ENCODE results near the gene ESPNL.

ESPNL gene

DNA sequence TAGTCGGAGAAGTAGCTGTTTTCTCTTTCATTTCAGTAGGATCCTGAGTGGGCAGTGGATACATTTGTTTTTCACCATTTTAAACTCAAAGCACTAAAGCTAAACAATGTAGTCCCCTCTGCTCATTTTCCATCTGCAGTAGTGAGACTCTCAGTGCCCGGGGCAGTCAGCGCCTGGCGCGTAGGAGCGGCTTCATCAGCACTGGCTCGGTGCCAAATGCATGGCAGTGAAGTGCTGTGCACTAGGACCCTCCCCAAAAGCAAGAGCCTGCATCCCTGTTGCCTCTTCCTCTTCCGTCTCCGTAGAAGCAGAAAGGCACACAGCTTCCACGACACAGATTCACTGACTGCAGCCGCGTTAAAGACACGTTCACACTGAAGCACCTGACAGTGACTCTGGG is 19.0 kb upstream of the ESPNL start:
- H3K4me3 ChIP-seq (ENCODE audit: extremely low read depth, insufficient read depth, low read length, poor library complexity, severe bottlenecking) = no peak overlapping the region
- peaks cover 63% of the 10 kb centered on the region for H3K36me3 ChIP-seq (ENCODE audit: control insufficient read depth, insufficient read depth, low read length)
- WGBS, 2 experiments (ENCODE audit: insufficient coverage in 2 of 2) = 87 to 98% methylated on average over 9 to 11 of the region's 13 CpGs
- no peak overlapping the region for H3K27ac ChIP-seq (ENCODE audit: low read depth, low read length, severe bottlenecking)
- no peaks in the 10 kb centered on the region for H3K9me3 ChIP-seq (ENCODE audit: control insufficient read depth, low read length)
- no peaks in the 10 kb centered on the region for H3K4me1 ChIP-seq (ENCODE audit: control insufficient read depth, insufficient read depth, low read length, poor library complexity, severe bottlenecking)

DNA sequence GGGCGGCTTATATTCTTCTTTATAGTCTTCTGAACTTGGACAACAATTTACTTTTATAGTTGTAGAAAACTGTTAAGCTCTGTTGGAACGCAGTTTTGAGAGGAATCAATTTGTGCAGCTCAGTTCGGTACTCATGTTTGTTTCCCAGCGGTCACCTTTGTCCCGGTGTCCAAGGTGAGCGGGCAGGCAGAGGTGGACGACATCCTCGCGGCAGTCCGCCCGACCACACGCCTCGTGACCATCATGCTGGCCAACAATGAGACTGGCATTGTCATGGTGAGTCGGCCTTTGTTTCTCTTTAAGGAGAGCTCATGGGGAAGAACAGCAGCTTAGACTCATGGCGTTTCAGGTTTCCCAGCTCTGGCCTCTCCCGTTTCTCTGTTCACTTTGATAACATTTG is 18.6 kb upstream of the ESPNL start:
- 95 to 98% methylated on average over 15 of the region's 16 CpGs for WGBS, 2 experiments (ENCODE audit: insufficient coverage in 2 of 2)
- no peak overlapping the region for H3K4me3 ChIP-seq (ENCODE audit: extremely low read depth, insufficient read depth, low read length, poor library complexity, severe bottlenecking)
- peaks cover 62% of the 10 kb centered on the region for H3K36me3 ChIP-seq (ENCODE audit: control insufficient read depth, insufficient read depth, low read length)

DNA sequence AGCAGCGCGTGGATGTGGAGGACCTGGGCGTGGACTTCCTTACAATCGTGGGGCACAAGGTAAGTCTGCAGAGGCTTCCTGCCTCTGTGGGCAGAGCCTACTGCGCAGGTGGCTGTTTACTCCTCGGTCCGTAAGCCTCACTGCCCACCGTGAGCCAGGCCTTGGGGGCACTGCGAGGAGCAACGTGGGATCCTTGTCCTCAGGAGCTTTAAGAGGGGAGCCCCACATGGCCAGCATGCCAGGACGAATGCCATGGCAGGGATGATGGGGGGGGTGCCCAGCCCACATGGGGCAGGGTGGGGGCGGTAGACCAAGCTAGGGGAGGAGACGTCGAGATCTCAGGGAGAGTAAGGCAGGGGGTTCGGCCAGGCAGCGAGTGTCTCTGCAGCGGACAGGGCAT is 18.0 kb upstream of the ESPNL start:
- Histone ChIP-seq H3K4me3 (ENCODE audit: extremely low read depth, insufficient read depth, low read length, poor library complexity, severe bottlenecking) (no peak overlapping the region), H3K27ac (ENCODE audit: low read depth, low read length, severe bottlenecking) (no peak overlapping the region), H3K36me3 (ENCODE audit: control insufficient read depth, insufficient read depth, low read length) (peaks cover 65% of the 10 kb centered on the region), H3K9me3 (ENCODE audit: control insufficient read depth, low read length) (no peaks in the 10 kb centered on the region), H3K4me1 (ENCODE audit: control insufficient read depth, insufficient read depth, low read length, poor library complexity, severe bottlenecking) (no peaks in the 10 kb centered on the region)
- WGBS, 2 experiments (ENCODE audit: insufficient coverage in 2 of 2) = 91 to 100% methylated on average over 16 to 17 of the region's 17 CpGs

More for the DNA sequence above, 18.6 kb upstream of the ESPNL start:
- Histone ChIP-seq H3K4me1 (ENCODE audit: control insufficient read depth, insufficient read depth, low read length, poor library complexity, severe bottlenecking) (no peaks in the 10 kb centered on the region), H3K9me3 (ENCODE audit: control insufficient read depth, low read length) (no peaks in the 10 kb centered on the region), H3K27ac (ENCODE audit: low read depth, low read length, severe bottlenecking) (no peak overlapping the region)

DNA sequence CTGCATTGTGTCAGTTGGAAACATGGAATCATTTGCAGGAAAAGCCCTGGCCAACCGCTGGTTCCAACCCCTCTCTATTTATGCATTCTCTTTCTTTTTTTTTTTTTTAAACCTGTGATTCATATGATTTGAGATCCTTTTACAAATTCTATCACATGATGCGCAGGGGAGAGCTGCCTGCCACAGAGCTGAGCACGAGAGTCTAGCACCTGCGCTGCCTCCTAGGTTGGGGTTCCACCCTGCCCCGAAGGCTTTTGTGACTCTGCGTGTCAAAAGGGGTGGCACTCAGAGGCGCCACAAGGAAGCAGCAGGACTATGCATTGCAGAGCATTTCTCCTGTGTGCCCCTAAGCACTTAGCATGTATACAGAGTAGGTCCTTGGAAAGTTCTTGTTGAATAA is 17.3 kb upstream of the ESPNL start:
- Histone ChIP-seq H3K9me3 (ENCODE audit: control insufficient read depth, low read length) (no peaks in the 10 kb centered on the region), H3K36me3 (ENCODE audit: control insufficient read depth, insufficient read depth, low read length) (peaks cover 60% of the 10 kb centered on the region), H3K4me3 (ENCODE audit: extremely low read depth, insufficient read depth, low read length, poor library complexity, severe bottlenecking) (no peak overlapping the region), H3K4me1 (ENCODE audit: control insufficient read depth, insufficient read depth, low read length, poor library complexity, severe bottlenecking) (no peaks in the 10 kb centered on the region), H3K27ac (ENCODE audit: low read depth, low read length, severe bottlenecking) (no peak overlapping the region)
- WGBS, 2 experiments (ENCODE audit: insufficient coverage in 2 of 2) = 95 to 100% methylated on average over 4 to 5 of the region's 7 CpGs

DNA sequence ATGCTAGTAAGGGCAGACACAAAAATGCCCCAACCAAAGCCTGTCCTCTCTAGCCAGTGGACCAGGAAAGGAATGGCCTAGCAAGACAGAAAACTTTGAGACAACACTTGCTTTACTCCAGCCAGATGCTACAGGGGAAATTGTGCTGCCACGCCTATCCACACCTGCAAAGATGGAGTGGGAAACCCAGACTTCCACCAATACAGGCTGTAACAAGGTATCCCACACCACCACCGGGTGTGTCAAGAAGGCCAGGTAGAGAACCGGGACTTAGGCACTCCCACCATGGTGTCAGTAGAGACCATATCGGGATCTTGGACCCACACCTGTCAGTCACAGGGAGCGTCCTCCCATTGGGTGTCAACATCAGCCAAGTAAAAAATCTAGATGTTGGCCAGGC is 16.2 kb upstream of the ESPNL start:
- H3K4me1 ChIP-seq (ENCODE audit: control insufficient read depth, insufficient read depth, low read length, poor library complexity, severe bottlenecking) = no peaks in the 10 kb centered on the region
- no peaks in the 10 kb centered on the region for H3K9me3 ChIP-seq (ENCODE audit: control insufficient read depth, low read length)
- H3K36me3 ChIP-seq (ENCODE audit: control insufficient read depth, insufficient read depth, low read length) = peaks cover 57% of the 10 kb centered on the region
- no peak overlapping the region for H3K4me3 ChIP-seq (ENCODE audit: extremely low read depth, insufficient read depth, low read length, poor library complexity, severe bottlenecking)
- no peak overlapping the region for H3K27ac ChIP-seq (ENCODE audit: low read depth, low read length, severe bottlenecking)
- 73 to 75% methylated on average over 4 to 5 of the region's 5 CpGs for WGBS, 2 experiments (ENCODE audit: insufficient coverage in 2 of 2)

DNA sequence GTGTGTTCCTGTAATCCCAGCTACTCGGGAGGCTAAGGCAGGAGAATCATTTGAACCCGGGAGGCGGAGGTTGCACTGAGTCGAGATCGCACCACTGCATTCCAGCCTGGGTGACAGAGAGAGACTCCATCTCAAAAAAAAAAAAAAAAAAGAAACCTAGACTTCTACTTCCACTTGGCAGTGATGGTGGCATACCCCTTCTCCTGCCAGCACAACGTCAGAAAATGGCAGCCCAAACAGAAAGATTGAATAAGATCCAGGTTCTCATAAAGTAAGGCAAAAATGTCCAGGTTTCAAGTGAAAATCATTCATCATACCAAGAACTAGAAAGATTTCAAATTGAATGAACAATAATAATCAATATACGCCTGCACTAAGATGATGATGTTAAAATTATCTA is 15.4 kb upstream of the ESPNL start:
- Histone ChIP-seq H3K9me3 (ENCODE audit: control insufficient read depth, low read length) (no peaks in the 10 kb centered on the region), H3K27ac (ENCODE audit: low read depth, low read length, severe bottlenecking) (no peak overlapping the region), H3K36me3 (ENCODE audit: control insufficient read depth, insufficient read depth, low read length) (peaks cover 54% of the 10 kb centered on the region), H3K4me1 (ENCODE audit: control insufficient read depth, insufficient read depth, low read length, poor library complexity, severe bottlenecking) (no peaks in the 10 kb centered on the region), H3K4me3 (ENCODE audit: extremely low read depth, insufficient read depth, low read length, poor library complexity, severe bottlenecking) (no peak overlapping the region)
- 92% methylated on average over 4 of the region's 7 CpGs; no CpG with 5 or more reads in 1 of the 2 experiments for WGBS, 2 experiments (ENCODE audit: insufficient coverage in 2 of 2)

DNA sequence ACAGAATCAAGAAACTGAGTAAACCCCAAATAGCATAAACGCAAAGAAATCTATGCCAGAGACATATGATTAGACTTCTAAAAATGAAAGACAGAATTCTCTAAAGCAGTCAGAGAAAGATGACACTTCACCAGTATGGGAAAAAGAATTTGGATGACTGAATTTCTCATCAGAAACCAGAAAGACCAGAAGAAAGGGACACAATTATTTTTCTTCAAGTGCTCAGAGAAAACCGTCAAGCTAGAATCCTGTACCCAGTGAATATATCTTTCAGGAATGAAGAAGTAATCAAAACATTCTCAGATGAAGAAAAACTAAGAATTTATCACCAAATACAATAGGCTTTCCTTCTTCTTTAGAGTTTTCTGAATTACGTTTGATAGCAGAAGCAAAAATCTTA is 14.2 kb upstream of the ESPNL start:
- no peaks in the 10 kb centered on the region for H3K4me1 ChIP-seq (ENCODE audit: control insufficient read depth, insufficient read depth, low read length, poor library complexity, severe bottlenecking)
- WGBS, 2 experiments (ENCODE audit: insufficient coverage in 2 of 2) = 100% methylated on average over 1 of the region's 3 CpGs; no CpG with 5 or more reads in 1 of the 2 experiments
- H3K9me3 ChIP-seq (ENCODE audit: control insufficient read depth, low read length) = no peaks in the 10 kb centered on the region
- no peak overlapping the region for H3K4me3 ChIP-seq (ENCODE audit: extremely low read depth, insufficient read depth, low read length, poor library complexity, severe bottlenecking)
- peaks cover 45% of the 10 kb centered on the region for H3K36me3 ChIP-seq (ENCODE audit: control insufficient read depth, insufficient read depth, low read length)
- no peak overlapping the region for H3K27ac ChIP-seq (ENCODE audit: low read depth, low read length, severe bottlenecking)

DNA sequence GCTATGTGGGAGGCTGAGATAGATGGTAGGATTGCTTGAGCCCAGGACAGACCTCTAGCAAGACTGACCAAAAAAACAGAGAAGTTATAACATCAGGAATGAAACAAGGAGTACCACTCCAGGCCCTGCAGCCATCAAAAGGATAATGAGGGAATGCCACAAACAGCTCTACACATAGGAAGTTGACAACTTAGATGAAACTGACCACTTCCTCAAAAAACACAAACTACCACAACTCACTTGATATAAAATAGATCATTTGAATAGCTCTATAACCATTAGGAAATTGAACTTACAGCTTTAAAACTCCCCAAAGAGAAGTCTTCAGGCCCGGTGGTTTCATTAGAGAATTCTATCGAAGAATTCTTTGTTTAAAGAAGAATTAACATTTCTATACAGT is 12.9 kb upstream of the ESPNL start:
- Histone ChIP-seq H3K36me3 (ENCODE audit: control insufficient read depth, insufficient read depth, low read length) (peaks cover 34% of the 10 kb centered on the region), H3K4me3 (ENCODE audit: extremely low read depth, insufficient read depth, low read length, poor library complexity, severe bottlenecking) (no peak overlapping the region), H3K27ac (ENCODE audit: low read depth, low read length, severe bottlenecking) (no peak overlapping the region), H3K4me1 (ENCODE audit: control insufficient read depth, insufficient read depth, low read length, poor library complexity, severe bottlenecking) (no peaks in the 10 kb centered on the region), H3K9me3 (ENCODE audit: control insufficient read depth, low read length) (no peaks in the 10 kb centered on the region)
- no CpG with 5 or more reads among the region's 2 CpGs for WGBS, 2 experiments (ENCODE audit: insufficient coverage in 2 of 2)

DNA sequence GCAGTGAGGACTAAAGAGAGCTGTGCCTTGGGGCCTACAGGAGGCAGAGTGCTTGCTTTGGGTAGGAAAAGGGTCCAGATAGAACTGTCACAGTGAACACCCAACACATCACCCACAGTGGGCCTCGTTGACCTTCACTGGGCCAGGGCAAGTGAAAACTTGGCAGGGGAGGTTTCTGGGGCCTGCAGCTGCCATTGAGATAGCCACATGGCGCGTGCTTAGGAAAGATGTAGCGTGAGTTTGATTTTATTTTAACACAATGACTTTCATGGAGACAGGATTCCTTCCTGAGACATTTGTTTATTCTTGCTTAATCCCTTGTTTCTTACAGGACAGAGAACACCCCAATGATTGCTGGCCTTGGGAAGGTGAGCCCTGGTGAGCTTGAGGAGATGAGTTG is 9.3 kb upstream of the ESPNL start:
- peaks cover 9% of the 10 kb centered on the region for H3K36me3 ChIP-seq (ENCODE audit: control insufficient read depth, insufficient read depth, low read length)
- WGBS, 2 experiments (ENCODE audit: insufficient coverage in 2 of 2) = 88 to 94% methylated on average over 3 to 4 of the region's 4 CpGs
- H3K27ac ChIP-seq (ENCODE audit: low read depth, low read length, severe bottlenecking) = no peak overlapping the region
- no peaks in the 10 kb centered on the region for H3K9me3 ChIP-seq (ENCODE audit: control insufficient read depth, low read length)
- no peaks in the 10 kb centered on the region for H3K4me1 ChIP-seq (ENCODE audit: control insufficient read depth, insufficient read depth, low read length, poor library complexity, severe bottlenecking)
- H3K4me3 ChIP-seq (ENCODE audit: extremely low read depth, insufficient read depth, low read length, poor library complexity, severe bottlenecking) = no peak overlapping the region

DNA sequence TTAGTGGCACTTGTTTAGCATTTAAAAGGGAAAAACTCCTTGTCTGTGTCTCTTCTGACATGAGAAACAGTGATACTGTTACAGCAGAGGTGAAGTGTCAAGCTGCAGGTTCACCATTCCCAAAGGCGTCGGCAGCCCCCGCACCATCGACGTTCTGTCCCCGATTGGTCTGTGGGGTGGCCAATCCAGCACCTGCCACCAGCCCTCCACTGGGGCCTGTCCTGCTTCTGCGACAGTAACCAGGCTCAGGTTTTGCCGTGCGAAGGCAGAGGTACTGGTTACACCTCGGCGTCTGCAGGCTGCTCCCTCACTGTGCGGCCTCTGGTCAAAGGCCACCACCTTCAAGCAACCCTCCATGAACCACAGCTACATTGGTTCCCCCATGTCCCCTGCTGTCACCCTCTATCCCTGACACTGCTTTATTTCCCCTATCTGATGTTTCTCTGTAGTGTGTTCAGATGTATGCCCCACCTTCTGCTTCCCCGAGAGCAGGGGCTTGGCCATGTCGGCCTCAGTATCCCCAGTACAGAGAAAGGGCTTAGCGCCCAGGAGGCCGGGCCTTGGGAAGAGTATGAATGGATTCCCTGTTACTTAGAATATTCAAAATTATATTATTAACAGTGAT is 8.6 kb upstream of the ESPNL start:
- no peaks in the 10 kb centered on the region for H3K9me3 ChIP-seq (ENCODE audit: control insufficient read depth, low read length)

DNA sequence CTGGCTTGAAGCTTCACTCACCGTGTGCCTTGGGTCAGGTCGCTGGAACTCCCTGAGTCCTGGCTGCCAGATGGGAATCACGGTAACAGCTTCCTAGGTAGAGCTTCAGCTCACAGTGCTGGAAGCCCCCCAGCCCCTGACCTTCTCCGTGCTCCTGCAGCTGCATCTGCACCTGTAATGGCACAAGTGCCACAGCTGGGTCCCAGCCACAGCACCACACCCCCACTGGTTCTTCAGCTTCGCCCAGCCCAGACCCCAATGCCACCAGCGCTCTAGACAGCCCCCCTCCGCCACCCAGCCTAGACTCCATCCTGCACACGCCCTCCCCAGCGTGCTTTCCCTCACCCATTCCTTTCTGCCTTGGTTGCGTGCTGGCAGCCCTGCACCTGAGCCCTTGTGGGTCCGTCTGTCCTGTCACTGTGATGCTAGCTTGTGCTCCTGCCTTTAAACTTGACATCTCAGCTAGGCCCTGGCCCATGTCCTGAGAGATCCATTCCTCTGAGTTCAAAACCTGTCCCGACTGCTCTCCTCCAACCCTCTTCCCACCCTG is 7.6 kb upstream of the ESPNL start:
- Histone ChIP-seq H3K4me3 (ENCODE audit: extremely low read depth, insufficient read depth, low read length, poor library complexity, severe bottlenecking) (no peak overlapping the region), H3K27ac (ENCODE audit: low read depth, low read length, severe bottlenecking) (no peak overlapping the region), H3K36me3 (ENCODE audit: control insufficient read depth, insufficient read depth, low read length) (peaks cover 4% of the 10 kb centered on the region), H3K9me3 (ENCODE audit: control insufficient read depth, low read length) (no peaks in the 10 kb centered on the region), H3K4me1 (ENCODE audit: control insufficient read depth, insufficient read depth, low read length, poor library complexity, severe bottlenecking) (no peaks in the 10 kb centered on the region)
- 93 to 95% methylated on average over 11 to 12 of the region's 12 CpGs for WGBS, 2 experiments (ENCODE audit: insufficient coverage in 2 of 2)

More for the DNA sequence above, 8.6 kb upstream of the ESPNL start:
- Histone ChIP-seq H3K4me3 (ENCODE audit: extremely low read depth, insufficient read depth, low read length, poor library complexity, severe bottlenecking) (no peak overlapping the region), H3K36me3 (ENCODE audit: control insufficient read depth, insufficient read depth, low read length) (peaks cover 9% of the 10 kb centered on the region), H3K27ac (ENCODE audit: low read depth, low read length, severe bottlenecking) (no peak overlapping the region), H3K4me1 (ENCODE audit: control insufficient read depth, insufficient read depth, low read length, poor library complexity, severe bottlenecking) (no peaks in the 10 kb centered on the region)
- 94 to 96% methylated on average over 11 to 12 of the region's 16 CpGs for WGBS, 2 experiments (ENCODE audit: insufficient coverage in 2 of 2)
